BJ (cell line): Measurements from ENCODE around the gene EPHA6. TPM values are rescaled to one million over a fixed set of nuclear protein-coding genes. Genes with fewer than 3 reads are reported as not detected.

ENCODE experiments used
- CTCF ChIA-PET: fragments of 350-600 bp; formaldehyde crosslinking; extraction: SDS; loops from one replicate; lab custom pipeline; 2021; ENCODE audit warnings: antibody characterized with exemption, inconsistent platforms; lab: Yijun Ruan, JAX
- POLR2A ChIA-PET: fragments of 300-600 bp; sonication (Branson Sonifier 250); formaldehyde crosslinking; extraction: SDS; loops from one replicate; lab custom pipeline; 2021; ENCODE audit warnings: antibody characterized with exemption; lab: Charles Lee
- DNase-seq: peaks from one replicate; pipeline ENCODE4 v3.0.0-alpha.2; 2011; ENCODE audit warnings: low read depth
- H3K27me3 ChIP-seq: 2 replicates; pipeline ENCODE4 v1.6.0; 2011; ENCODE audit warnings: low read length; ENCODE audit not compliant: control insufficient read depth, insufficient read depth
- H3K36me3 ChIP-seq: 2 replicates; pipeline ENCODE4 v1.5.1; 2011; ENCODE audit warnings: low read length; ENCODE audit not compliant: control insufficient read depth, insufficient read depth
- H3K4me3 ChIP-seq: 2 replicates; pipeline ENCODE4 v1.5.1; 2011; ENCODE audit warnings: low read depth, mild to moderate bottlenecking, control low read depth, low read length
- polyA plus RNA-seq: library from polyadenylated mRNA; depleted of rRNA; stranded (reverse); fragments of >200 nt; gene quantifications from 2 replicates; pipeline ENCODE4 v1.2.3, GENCODE V29; 2011
- TF ChIP-seq, protein P1 (sequence below): IDR thresholded peaks from 2 replicates; pipeline ENCODE4 v1.5.1; 2011; ENCODE audit warnings: low read depth, mild to moderate bottlenecking, control low read depth, inconsistent platforms, low read length, moderate library complexity; ENCODE audit not compliant: insufficient read depth

Gene EPHA6
- polyA plus RNA-seq, 1 experiment = not detected

DNA sequence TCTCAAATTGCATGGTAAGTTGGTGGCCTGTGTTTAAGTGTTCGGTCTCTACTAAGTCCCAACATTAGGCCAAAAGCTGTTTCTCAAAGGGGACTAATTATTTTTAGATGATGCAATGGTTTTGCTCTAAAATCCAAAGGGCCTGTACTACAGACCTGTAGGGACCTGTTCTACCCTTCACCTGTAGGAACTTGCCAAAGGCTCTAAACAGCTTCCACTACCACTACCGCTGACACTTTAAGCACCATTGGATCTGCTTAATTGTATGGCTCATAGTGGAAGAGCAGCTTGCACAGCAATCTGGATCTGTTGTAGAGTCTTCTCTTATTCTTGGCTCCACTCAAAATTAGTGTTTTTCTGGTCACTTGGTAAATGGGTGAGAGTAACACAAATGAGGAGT lies 346.8 kb downstream of the EPHA6 start:
- no peaks in the 10 kb centered on the region for H3K36me3 ChIP-seq
- POLR2A ChIA-PET = no interaction called here
- CTCF ChIA-PET = no interaction called here
- H3K4me3 ChIP-seq = no peak overlapping the region
- no peaks in the 10 kb centered on the region for H3K27me3 ChIP-seq
- TF ChIP-seq, protein P1, sequence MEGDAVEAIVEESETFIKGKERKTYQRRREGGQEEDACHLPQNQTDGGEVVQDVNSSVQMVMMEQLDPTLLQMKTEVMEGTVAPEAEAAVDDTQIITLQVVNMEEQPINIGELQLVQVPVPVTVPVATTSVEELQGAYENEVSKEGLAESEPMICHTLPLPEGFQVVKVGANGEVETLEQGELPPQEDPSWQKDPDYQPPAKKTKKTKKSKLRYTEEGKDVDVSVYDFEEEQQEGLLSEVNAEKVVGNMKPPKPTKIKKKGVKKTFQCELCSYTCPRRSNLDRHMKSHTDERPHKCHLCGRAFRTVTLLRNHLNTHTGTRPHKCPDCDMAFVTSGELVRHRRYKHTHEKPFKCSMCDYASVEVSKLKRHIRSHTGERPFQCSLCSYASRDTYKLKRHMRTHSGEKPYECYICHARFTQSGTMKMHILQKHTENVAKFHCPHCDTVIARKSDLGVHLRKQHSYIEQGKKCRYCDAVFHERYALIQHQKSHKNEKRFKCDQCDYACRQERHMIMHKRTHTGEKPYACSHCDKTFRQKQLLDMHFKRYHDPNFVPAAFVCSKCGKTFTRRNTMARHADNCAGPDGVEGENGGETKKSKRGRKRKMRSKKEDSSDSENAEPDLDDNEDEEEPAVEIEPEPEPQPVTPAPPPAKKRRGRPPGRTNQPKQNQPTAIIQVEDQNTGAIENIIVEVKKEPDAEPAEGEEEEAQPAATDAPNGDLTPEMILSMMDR = no peak
- DNase-seq = no peak

DNA sequence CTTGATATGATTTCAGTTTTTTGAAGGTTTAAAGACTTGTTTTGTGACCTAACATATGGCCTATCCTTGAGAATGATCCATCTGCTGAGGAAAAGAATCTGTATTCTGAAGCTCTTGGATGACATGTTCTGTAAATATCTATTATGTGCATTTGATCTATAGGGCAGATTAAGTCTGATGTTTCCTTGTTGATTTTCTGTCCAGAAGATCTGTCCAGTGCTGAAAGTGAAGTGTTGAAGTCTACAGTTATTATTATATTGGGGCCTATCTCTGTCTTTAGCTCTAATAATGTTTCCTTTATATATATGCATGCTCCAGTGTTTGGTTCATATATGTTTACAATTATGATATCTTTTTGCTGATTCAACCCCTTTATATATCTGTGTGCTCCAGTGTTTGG lies 362.8 kb downstream of the EPHA6 start:
- DNase-seq = no peak
- TF ChIP-seq, protein P1 = no peak
- ChIA-PET POLR2A (no interaction called here), CTCF (interaction anchor here (0.6 kb wide), 1 partner anchor 169 kb away, joined by 6 read pairs; no protein-coding TSS in a partner anchor)
- no peak overlapping the region for H3K4me3 ChIP-seq
- no peaks in the 10 kb centered on the region for H3K27me3 ChIP-seq
- no peaks in the 10 kb centered on the region for H3K36me3 ChIP-seq

GRCh38 chr3:97181704-97182103 lies 367.3 kb downstream of the EPHA6 start:
- TF ChIP-seq, protein P1 = no peak
- DNase-seq = no peak
- CTCF ChIA-PET = no interaction called here
- Histone ChIP-seq H3K27me3 (no peaks in the 10 kb centered on the region), H3K4me3 (no peak overlapping the region), H3K36me3 (no peaks in the 10 kb centered on the region)
- POLR2A ChIA-PET = no interaction called here

DNA sequence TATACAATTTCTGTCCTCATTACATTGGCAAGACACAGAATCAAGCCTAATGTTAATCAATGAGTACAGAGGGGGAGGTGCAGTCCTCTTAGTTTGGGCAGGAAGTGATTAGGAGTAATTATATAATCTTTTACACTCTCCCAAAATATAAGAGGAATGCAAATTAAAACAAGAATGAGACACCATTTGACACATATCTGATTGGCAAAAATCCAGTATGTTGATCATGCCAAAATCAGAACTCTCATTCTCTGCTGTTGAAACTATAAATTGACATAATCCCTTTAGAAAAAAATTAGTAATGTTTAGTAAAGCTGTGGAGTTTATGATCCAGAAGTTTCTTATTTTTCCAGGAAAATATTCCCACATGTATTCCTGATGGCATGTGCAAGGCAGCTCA lies 373.4 kb downstream of the EPHA6 start:
- ChIA-PET CTCF (no interaction called here), POLR2A (no interaction called here)
- DNase-seq = no peak
- Histone ChIP-seq H3K36me3 (no peaks in the 10 kb centered on the region), H3K27me3 (no peaks in the 10 kb centered on the region), H3K4me3 (no peak overlapping the region)
- TF ChIP-seq, protein P1 = no peak

GRCh38 chr3:97189835-97190234 lies 375.4 kb downstream of the EPHA6 start:
- Histone ChIP-seq H3K4me3 (no peak overlapping the region), H3K36me3 (no peaks in the 10 kb centered on the region), H3K27me3 (no peaks in the 10 kb centered on the region)
- CTCF ChIA-PET = no interaction called here
- POLR2A ChIA-PET = no interaction called here
- TF ChIP-seq, protein P1 = no peak
- no peak for DNase-seq
